VCaP (cell line): Measurements from ENCODE around the gene SLC9A9.

Experiments used
- H3K27ac ChIP-seq: fragments of 450-650 bp; 2 replicates; pipeline ENCODE4 v1.5.1; 2017
- TF ChIP-seq, protein P1 (sequence below): fragments of 450-650 bp; conservative IDR thresholded peaks from 2 replicates; pipeline ENCODE4 v1.5.1; 2017; ENCODE audit warnings: mild to moderate bottlenecking, moderate library complexity

Gene SLC9A9

DNA sequence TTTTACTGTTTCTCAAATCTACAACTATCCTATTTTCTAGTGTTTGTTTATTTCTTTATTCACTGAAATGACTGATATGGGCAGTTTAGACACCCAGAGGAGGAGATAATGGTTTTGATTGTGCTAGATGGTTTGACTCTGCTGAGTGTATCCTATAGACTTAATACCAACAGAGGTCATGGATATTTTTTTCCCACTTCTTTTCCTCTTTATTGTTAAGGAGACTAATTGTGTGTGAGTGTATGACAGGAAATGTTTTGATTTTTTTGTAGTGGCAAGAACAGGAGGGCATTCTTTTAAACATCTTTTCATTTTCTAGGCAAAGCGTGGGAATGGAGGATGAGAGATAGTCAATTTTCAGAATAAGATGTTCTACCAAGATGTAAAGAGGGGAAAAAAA lies 505.2 kb downstream of the SLC9A9 start:
- TF ChIP-seq, protein P1, sequence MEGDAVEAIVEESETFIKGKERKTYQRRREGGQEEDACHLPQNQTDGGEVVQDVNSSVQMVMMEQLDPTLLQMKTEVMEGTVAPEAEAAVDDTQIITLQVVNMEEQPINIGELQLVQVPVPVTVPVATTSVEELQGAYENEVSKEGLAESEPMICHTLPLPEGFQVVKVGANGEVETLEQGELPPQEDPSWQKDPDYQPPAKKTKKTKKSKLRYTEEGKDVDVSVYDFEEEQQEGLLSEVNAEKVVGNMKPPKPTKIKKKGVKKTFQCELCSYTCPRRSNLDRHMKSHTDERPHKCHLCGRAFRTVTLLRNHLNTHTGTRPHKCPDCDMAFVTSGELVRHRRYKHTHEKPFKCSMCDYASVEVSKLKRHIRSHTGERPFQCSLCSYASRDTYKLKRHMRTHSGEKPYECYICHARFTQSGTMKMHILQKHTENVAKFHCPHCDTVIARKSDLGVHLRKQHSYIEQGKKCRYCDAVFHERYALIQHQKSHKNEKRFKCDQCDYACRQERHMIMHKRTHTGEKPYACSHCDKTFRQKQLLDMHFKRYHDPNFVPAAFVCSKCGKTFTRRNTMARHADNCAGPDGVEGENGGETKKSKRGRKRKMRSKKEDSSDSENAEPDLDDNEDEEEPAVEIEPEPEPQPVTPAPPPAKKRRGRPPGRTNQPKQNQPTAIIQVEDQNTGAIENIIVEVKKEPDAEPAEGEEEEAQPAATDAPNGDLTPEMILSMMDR: no peak
- H3K27ac ChIP-seq: no peak overlapping the region

DNA sequence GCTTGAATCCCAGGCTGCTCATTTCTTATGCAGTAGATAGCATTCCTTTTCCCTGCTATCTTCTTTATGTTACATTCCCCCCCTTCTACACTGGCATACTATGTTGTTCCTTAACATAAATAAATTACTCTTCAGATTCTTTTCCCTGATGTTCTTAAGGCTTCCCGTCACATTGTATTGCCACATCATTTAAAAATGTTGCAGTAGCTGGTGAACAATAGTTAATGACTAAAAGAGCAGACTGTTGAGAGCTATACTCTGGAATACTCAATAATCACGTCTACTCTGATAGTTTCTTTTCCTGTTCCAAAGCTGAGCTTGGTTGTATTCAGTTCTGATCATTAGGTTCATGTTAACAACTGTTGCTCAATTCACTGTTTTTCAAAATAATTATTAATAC lies 508.8 kb downstream of the SLC9A9 start:
- TF ChIP-seq, protein P1: no peak
- no peak overlapping the region for H3K27ac ChIP-seq

DNA sequence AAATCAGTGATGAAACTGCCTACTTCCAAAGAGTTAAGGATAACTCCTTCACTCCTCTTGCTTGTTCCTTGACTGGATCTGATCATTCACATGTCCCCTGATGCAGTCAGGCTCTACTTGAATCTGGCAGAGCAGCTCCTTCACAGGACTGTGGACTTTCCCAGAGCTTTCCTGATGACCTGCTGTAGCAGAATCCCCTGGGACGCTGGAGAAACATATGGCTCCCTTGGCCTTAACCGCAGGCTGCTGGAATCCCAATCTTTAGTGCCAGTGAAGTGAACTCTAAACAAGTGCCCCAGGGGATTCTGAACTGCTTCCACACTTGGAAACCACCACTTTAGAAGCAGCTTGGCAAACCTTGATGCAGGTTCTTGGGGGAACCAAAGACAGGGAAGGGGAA lies 510.9 kb downstream of the SLC9A9 start:
- no peak overlapping the region for H3K27ac ChIP-seq
- TF ChIP-seq, protein P1: no peak

DNA sequence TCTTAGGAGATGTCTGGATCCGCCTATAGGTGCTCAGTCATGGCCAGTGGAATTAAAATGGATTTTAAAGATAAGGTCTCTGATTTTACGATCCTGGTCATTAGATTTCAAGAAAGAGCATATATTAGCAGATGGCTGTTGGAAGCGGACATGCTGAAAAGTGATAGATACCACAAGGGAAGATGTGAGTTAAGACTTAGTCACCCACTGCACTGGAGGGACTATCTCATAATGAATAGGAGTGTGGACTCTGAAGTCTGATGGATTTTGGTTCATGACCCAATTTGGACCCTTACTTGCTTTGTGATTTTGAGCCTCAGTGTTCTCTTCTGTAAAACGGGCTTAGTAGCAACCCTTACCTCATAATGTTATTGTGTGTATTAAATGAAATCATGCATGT lies 514.0 kb downstream of the SLC9A9 start:
- no peak overlapping the region for H3K27ac ChIP-seq
- TF ChIP-seq, protein P1: no peak

DNA sequence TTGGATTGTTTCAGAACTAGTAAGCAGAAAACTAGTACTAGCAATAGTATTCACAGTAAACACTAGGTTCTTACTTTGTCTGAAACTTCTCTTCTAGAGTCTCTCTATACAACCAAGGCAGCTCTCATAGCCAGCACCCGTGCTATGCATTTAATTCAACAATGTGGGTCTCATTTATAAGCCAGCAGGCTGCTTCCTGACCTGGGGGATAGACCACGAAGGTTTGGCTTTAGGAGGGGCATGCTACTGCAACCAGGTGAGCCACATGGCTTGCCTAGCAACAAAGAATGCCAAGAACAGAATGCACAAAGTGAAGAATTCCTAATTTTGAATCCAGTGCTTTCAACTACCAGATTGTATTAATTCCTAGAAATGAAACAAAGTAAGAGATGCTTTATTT lies 514.9 kb downstream of the SLC9A9 start:
- TF ChIP-seq, protein P1: no peak

DNA sequence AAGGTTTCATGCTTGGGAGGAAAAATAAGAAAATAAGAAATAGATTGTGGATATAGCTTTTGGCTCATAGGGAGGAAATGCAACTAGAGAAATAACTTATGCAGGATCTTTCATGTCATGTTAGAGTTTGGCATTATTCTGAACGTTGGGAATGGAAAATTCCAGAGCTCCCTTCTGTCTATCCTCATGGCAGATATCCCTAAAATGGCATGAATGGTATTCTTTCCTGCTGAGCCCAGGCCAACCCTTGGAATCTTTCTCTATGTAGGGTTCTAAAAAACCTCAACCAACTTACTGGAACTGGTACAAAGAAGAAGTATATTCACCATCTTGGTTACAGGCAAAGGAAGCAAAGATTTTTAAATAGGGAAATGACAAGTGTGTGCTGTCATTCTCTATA lies 516.2 kb downstream of the SLC9A9 start:
- H3K27ac ChIP-seq: no peak overlapping the region
- TF ChIP-seq, protein P1: no peak

More for the DNA sequence above, 514.9 kb downstream of the SLC9A9 start:
- no peak overlapping the region for H3K27ac ChIP-seq

DNA sequence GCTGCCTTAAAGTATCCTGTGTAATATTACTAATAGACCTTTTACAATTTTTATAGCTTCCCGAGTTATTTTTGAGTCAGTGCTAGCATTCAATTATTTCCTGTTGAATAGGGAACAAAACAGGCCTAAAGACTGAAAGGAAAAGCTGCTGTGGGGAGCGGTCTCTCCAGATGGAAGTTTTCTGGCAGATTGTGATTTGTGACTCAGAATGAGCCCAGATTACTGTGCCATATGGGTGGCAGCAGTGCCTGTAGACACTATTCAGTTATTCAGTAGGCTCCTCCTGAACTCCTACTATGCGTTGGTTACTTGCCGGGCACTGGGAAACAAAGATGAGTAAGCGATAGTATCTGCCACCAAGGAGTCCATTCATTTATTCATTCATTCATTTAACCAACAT lies 516.9 kb downstream of the SLC9A9 start:
- TF ChIP-seq, protein P1: no peak
- H3K27ac ChIP-seq: no peak overlapping the region
